HL-60 (cell line): ENCODE measurements around the gene EXOC6B.

Experiments used
- DNase-seq, 2 experiments: peaks; one replicate each; pipeline ENCODE4 v3.0.0-alpha.2; 2010 to 2020; ENCODE audit warnings: low read depth in 1 of 2, low spot score in 1 of 2
- H3K27ac ChIP-seq: fragments of 250-450 bp; sonication (Bioruptor Pico); replicated peaks from 2 replicates; pipeline ENCODE4 v1.5.1; 2020; ENCODE audit warnings: mild to moderate bottlenecking, moderate library complexity
- H3K27me3 ChIP-seq: fragments of 250-450 bp; sonication (Bioruptor Pico); 2 replicates; pipeline ENCODE4 v1.5.1; 2021; ENCODE audit warnings: mild to moderate bottlenecking, moderate library complexity; ENCODE audit not compliant: insufficient read depth, poor library complexity, severe bottlenecking
- H3K4me3 ChIP-seq: replicated peaks from 2 replicates; pipeline ENCODE4 v1.5.1; 2011; ENCODE audit warnings: mild to moderate bottlenecking, control low read depth, low read length; ENCODE audit not compliant: insufficient read depth
- CTCF ChIP-seq: IDR thresholded peaks from one replicate; pipeline ENCODE4 v1.5.1; 2011; ENCODE audit warnings: low read length, control low read depth, inconsistent platforms; ENCODE audit not compliant: insufficient read depth
- GABPA ChIP-seq: IDR thresholded peaks from 2 replicates; pipeline ENCODE4 v1.6.1; 2012; ENCODE audit warnings: low read depth
- POLR2AphosphoS5 ChIP-seq: IDR thresholded peaks from 2 replicates; pipeline ENCODE4 v1.6.1; 2012; ENCODE audit warnings: low read depth
- SPI1 ChIP-seq: IDR thresholded peaks from 2 replicates; pipeline ENCODE4 v1.6.1; 2012; ENCODE audit warnings: low read depth, mild to moderate bottlenecking, borderline replicate concordance
- TF ChIP-seq, protein P1 (sequence below): IDR thresholded peaks from 2 replicates; pipeline ENCODE4 v1.6.1; 2012; ENCODE audit warnings: low read depth; ENCODE audit not compliant: insufficient replicate concordance

EXOC6B gene

GRCh38 chr2:72834596-72834995 is 8.8 kb upstream of the EXOC6B start:
- no peak for DNase-seq
- Histone ChIP-seq H3K27me3 (peaks cover 5% of the 10 kb centered on the region), H3K4me3 (no peak overlapping the region), H3K27ac (no peak overlapping the region)
- TF ChIP-seq GABPA: no peak

DNA sequence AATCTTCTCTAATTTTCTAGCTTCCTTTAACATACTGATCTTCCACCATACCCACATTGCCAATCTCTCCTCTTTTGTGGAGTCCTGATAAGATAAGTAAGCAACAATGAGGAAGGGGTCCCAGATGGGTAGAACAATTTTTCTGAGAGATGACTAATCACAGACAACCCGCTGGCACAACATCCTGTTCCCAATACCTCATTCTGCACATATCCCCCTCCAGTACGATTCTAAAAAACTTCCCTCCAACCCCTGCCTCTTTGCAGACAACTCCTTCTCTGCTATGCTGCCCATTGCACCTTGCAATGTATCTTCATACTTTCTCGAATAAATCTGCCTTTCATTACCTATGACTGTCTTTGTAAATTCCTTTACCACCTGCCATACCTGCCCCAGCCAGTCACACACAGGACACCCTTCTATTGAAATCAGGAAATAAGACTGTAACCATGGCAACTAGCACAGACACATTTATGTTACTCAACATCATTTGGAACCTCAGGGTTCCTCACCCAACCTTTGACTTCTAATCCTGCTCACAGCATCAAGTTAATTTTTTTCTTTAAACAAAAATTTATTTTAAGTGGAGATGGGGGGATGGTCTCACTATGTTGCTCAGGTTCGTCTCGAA is 7.4 kb upstream of the EXOC6B start:
- H3K27me3 ChIP-seq: peaks cover 5% of the 10 kb centered on the region
- DNase-seq: no peak
- no peak overlapping the region for H3K27ac ChIP-seq
- TF ChIP-seq, protein P1, sequence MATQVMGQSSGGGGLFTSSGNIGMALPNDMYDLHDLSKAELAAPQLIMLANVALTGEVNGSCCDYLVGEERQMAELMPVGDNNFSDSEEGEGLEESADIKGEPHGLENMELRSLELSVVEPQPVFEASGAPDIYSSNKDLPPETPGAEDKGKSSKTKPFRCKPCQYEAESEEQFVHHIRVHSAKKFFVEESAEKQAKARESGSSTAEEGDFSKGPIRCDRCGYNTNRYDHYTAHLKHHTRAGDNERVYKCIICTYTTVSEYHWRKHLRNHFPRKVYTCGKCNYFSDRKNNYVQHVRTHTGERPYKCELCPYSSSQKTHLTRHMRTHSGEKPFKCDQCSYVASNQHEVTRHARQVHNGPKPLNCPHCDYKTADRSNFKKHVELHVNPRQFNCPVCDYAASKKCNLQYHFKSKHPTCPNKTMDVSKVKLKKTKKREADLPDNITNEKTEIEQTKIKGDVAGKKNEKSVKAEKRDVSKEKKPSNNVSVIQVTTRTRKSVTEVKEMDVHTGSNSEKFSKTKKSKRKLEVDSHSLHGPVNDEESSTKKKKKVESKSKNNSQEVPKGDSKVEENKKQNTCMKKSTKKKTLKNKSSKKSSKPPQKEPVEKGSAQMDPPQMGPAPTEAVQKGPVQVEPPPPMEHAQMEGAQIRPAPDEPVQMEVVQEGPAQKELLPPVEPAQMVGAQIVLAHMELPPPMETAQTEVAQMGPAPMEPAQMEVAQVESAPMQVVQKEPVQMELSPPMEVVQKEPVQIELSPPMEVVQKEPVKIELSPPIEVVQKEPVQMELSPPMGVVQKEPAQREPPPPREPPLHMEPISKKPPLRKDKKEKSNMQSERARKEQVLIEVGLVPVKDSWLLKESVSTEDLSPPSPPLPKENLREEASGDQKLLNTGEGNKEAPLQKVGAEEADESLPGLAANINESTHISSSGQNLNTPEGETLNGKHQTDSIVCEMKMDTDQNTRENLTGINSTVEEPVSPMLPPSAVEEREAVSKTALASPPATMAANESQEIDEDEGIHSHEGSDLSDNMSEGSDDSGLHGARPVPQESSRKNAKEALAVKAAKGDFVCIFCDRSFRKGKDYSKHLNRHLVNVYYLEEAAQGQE: no peak
- H3K4me3 ChIP-seq: no peak overlapping the region

DNA sequence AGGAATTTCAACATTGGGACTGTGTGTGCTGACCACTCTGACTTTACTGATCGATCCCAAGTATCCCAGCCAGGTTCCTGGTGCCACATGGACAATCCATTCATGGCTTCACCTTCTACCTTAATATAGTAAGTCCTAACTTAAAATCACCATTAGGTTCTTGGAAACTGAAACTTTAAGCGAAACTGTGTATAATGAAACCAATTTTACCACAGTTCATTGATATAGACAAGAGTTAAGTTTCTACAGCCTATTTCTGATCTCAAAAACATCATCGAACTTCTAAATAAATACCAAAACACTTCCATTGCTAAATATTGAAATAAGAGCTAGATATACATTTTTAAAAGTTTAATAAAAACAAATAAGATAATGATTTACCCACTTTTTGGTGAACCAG is 4.4 kb upstream of the EXOC6B start:
- no peak for TF ChIP-seq POLR2AphosphoS5
- TF ChIP-seq SPI1: no peak
- TF ChIP-seq, protein P1: no peak
- TF ChIP-seq CTCF: no peak
- no peak for TF ChIP-seq GABPA
- peaks cover 5% of the 10 kb centered on the region for H3K27me3 ChIP-seq
- no peak overlapping the region for H3K4me3 ChIP-seq
- H3K27ac ChIP-seq: no peak overlapping the region
- DNase-seq: no peak

DNA sequence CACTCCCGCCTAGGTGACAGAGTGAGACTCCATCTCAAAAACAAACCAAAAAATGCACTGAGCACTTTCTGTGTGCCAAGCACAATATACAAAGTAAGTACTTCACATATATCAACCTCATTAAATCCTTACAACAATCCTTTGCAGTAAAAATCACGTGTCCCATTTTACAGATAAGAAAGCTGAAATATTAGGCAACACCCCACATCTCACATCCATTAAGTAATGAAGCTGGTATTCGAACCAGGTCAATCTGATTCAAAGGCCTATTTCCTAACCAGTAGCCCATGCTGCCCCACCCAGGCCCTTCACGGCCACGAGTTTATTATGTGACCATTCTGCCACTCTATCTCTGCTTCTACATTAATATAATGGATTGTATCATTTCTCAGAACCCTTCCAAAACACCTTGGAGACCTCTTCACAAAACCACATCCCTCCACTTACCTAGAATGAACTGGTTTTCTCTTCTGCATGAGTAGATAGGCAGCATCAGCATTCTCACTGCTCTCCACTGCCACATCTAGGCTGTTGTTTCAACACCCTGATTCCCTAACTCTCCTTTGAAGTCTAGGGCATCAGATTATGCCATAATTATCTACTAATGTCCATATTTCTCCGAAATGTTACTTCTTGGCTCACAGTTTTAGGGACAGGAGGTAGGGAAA is 3.1 kb upstream of the EXOC6B start:
- no peak for TF ChIP-seq SPI1
- no peak for TF ChIP-seq GABPA
- no peak for TF ChIP-seq CTCF
- no peak for TF ChIP-seq POLR2AphosphoS5
- TF ChIP-seq, protein P1: no peak
- Histone ChIP-seq H3K27me3 (no peaks in the 10 kb centered on the region), H3K27ac (no peak overlapping the region), H3K4me3 (no peak overlapping the region)
- no peak for DNase-seq
